KBM-7 (cell line): Measurements from ENCODE around the gene TCIRG1.
A peak's percentile ranks its signal among the peaks of the same experiment; 100 is the strongest.
"Not testable (repeated sequence)": the region's sequence is repeated elsewhere in the genome, so short reads cannot be mapped to it uniquely, and the experiment has no call there.

Experiments used
- DNase-seq: peaks from one replicate; pipeline ENCODE4 v3.0.0-alpha.2; 2015
- in situ Hi-C: fragments of 300-500 bp; cut with MboI; formaldehyde crosslinking; loops from 2 replicates; pipeline ENCODE4 v1.14.3; 2020; ENCODE audit warnings: low sequenced_read_pairs, low pct_unique_long_range_greater_than_20kb, mixed read lengths

Gene TCIRG1

DNA sequence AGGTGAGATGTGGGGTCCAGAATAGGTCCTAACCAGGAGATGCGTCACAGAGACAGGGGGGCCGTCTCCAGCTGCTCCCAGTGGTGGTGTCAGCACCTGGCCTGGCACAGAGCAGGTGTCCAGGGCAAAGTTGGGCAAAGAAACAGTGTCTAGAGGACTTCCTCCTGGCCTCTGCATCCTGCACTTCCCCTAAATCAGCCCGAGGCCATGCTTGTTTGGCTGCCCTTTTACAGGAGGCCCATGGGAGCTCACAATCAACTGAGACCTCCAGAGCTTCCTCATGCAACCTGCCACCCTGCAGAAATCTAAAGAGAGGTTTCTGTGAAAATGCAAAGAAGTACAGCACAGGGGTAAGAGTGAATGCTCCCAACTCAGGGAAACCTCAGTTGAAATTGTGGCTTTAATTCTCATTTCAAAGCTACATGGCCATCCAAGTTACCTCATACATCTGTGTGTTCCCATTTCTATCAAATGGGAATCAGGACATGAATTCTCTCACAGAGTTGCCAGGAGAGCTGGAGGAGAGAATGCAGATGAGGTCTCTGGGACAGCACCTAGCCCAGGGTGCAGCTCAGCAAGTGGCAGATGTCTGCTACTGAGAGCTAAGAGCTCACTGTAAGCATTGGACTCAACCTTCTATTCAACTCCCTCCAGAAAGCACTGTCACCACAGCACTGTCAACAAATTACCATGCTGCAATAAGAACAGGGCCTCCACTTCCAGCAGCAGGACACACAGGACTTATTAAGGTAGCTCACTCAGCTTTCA is 32.6 kb downstream of the TCIRG1 start:
- in situ Hi-C loops: no loop called here
- DNase-seq: no peak

DNA sequence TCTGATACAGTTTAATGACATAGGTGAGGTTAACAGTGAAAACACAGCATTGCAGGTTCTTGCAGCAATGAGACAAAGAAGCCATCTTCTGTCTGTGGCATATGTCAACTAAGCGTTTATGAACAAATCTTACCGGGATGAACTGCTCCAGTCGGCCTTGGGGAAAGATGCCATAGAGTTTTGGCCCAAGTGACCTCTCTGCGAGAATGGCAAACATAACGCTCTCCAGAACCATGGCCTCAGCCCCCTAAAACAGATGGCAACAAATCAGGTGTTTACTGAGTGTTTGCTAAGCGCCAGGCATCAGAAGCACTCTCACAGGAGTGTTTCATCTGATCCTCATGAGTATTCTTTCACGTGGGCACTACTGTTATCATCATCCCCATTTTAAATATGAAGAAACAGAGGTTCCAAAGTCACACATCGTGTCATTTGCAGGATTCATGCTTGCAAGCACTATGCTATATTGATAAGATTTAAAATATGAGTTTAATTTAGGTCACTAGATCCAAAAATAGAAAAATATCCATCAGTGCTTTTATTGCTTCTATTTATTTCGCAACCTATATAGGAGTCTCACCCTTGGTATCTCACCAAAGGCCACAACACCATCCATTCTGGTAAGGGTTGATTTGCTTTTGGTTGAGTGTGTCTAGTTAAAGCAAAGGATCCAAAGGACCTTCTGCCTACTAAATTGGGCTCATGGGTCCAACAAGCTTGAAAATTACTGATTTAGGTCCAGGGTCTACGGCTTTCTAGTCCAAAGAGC is 35.9 kb downstream of the TCIRG1 start:
- in situ Hi-C loops: no loop called here
- no peak for DNase-seq

DNA sequence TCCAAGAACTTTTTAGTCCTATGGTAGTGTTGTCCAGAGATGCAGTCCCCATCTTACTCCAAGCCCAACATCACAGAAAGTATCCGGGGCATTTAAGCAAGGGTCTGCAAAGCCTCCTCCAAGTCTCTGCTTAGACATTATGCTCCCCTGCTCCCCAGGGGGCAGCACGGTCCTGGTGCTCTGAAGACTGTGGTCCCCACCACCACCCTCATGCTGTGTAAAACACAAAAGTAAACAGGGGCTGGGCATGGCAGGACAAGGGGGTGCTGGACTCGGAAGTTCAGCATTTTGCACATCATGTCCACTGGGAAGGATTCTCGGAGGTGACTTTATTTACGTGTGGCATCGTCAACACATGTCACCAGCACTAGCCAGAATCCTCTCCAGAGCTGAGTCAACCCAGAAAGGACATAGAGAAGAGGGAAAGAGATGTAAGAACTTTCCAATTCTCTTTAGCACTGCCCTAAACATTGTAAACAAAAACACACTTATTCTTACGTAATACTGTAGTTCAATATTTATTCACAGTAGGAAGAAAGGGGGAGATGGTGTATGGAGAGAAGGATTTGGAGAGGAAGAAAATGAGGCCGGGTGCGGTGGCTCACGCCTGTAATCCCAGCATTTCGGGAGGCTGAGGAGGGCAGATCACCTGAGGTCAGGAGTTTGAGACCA is 37.7 kb downstream of the TCIRG1 start:
- DNase-seq: no peak
- in situ Hi-C loops: no loop called here

DNA sequence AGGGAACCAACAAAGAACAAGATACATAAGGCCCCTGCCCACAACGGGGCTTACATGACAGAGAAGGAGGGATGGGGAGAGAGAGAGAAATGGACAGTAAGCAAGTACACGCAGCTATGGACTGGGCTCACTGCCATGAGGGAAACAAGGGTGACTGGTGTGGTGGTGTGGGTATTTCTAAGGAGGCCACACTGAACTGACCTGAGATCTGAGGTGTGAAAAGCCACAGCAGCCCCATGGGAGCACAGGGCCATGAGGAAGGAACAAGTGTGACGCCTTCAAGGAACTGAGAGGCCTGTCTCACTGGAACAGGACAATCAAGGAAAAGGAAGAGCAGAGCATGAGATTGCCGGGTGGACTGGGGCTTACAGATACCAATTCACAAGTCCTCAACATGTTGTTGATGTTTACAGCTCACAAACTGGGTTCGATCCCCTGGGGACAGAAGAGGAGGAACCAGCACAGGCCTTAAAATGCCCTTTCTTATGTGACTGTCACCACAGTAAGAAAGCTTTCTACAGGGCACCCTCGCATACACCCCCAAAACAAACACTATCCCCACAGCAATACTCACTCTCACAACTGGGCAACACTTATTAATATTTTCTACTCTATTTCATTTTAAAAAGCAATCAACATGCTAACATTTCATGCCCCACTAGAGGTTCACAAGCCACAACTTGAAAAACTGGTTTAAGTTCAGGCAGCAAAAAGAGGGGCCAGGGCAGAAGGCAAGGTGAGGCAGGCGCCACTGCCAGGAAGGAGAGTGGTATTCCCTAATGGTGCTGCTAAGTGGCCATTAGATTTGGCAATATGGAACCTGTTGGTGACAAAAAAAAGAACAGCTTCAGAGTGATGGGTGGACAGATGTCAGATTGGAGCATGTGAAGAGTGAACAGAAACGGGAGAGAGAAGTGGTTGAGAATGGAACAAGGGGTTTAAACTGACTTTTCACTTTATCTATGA is 39.1 kb downstream of the TCIRG1 start:
- in situ Hi-C loops: no loop called here
- no peak for DNase-seq

DNA sequence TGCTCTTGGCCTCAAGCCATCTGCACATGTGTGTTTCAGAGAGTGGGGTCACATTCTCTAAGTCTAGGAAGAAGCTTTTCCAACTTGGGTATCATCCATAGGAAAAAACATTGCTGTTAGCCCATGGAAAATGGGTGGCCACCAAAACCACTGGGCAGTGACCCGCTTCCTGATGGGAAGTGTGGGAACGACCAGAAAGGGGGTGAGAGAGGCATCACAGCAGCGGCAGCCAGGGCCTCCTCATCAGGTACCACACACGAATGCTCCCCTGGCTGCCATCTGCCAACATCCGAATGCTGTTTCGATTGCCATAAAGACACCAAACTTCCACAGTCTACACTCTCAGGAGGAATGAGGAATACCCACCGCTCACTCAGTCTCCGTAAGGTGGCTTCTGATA is 42.0 kb downstream of the TCIRG1 start:
- no peak for DNase-seq
- in situ Hi-C loops: no loop called here

DNA sequence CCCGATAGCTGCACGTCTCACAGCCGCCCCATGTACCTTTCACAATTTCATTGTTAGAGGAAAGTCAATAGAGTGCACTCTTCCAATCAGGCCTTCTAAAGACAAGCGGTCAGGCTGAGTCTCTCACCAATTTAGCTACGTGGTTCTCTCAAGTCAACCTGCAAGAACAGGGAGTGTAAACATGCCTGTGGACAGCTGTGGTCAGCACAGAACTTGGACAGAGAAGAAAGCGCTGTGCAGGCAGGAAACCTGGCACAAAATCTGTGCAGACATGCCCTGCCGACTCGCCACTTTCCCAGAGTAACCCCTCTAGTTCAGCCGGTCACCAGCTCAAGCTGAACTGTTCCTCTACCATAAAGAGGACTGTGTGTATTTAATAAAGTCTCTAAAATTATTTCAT is 42.9 kb downstream of the TCIRG1 start:
- DNase-seq: no peak
- in situ Hi-C loops: no loop called here

DNA sequence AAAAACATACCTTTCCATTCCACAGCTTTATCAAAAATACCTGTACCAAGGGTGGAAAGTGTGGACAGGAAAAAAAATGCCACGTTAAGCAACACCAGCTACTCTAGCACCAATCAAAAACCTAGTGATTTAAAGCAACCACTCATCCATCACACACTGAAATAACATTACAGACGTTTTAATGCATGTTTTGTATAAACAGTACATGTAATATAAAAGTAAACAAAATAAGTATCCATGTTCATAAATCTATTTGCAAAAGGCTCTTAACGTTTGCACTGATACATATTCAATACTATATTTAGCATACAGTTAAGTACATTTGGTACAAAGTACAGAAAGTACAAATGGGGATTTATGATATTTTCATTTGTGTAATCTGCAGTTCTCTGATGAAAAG is 43.7 kb downstream of the TCIRG1 start:
- no peak for DNase-seq
- in situ Hi-C loops: no loop called here

DNA sequence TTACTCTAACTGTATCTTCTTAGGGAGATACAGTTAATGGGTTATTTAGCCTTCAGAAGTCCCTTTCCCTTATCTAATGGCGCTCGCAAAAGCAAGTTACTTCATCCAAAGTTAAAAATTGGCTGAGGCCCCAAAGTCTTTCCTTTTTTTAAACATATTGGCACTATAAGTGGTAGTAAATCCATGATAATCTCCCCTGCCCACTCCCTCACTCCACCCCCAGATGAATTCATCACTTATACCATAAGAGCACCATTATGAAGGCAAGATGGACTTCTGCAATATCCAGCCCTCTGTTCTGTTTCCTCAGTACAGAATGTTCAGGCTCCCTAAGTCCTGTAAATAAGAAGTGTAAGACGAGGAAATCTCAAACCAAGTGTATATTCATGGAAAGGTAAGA is 44.7 kb downstream of the TCIRG1 start:
- DNase-seq: no peak
- in situ Hi-C loops: no loop called here

DNA sequence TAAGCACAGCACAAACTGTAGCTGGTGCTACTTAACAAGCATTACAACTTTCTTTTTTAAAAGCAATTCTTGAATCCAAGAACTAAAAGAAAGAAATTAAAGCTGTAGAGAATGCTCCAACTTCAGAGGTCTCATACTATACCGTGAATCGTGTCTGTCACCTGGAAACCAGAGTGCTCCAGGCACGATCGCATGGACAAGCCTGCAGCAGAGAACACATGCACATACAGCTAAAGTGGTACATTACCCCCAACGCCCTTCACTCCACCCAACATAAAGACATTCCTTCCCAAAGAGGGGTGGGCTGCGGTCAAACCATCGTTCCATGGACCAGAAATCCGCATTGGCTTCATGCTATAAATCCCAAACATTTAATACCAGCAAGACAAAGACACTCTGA is 50.9 kb downstream of the TCIRG1 start:
- DNase-seq: no peak
- in situ Hi-C loops: no loop called here

DNA sequence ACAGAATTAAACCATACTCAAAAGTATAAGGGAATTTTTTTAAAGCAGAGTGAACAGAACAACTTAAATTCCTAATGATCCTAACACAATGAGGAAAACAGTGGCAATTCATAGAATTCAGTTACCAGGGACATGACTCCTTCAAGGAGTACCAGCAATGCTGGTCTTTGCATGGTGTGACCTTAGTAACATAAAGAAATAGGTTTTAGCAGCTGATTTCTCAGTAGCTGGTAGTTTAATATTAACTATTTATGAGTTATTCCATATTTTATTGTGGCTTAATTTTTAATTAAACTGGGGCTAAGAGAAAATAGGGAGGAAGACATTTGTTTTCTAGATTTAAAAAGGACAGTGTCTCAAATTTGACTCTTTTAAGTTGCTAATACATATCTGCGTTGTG is 51.5 kb downstream of the TCIRG1 start:
- no peak for DNase-seq
- in situ Hi-C loops: no loop called here

DNA sequence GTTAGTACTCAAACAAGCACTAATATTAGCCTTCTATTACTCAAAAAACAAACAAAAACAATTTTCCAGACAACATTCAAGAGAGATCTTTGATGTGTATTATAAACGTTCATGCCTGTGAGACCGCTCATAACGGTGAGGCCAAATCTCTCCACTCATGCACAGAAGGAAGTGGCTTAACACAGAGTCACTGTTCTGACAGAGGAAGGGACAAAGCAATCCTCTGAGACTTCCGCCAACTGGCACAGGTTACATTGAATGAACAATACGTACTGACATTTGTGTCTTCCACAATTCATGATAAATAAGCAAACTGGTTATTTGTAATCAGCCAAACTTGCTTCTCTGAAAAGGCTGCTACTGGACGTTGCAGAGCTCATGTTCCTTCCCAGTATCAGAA is 51.9 kb downstream of the TCIRG1 start:
- in situ Hi-C loops: no loop called here
- peak; percentile 49 for DNase-seq

DNA sequence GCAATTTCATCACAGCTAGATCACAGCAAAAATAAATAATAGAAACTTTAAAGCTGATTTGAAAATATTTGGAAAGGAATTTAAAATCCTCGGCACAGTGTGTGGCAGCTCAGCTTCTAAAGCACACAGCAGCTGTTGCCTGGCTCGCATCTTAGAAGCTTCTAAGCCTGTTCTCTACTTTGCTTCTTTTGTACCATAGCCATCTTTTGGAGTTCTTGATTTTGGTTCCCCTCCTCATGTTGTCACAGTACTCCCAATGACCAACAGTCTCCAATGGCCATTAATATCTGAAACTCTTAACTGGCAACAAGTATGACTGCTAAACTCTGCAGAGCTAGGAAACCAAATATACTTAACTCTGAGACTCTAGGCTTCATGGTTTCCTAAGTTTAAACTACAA is 53.6 kb downstream of the TCIRG1 start:
- in situ Hi-C loops: no loop called here

DNA sequence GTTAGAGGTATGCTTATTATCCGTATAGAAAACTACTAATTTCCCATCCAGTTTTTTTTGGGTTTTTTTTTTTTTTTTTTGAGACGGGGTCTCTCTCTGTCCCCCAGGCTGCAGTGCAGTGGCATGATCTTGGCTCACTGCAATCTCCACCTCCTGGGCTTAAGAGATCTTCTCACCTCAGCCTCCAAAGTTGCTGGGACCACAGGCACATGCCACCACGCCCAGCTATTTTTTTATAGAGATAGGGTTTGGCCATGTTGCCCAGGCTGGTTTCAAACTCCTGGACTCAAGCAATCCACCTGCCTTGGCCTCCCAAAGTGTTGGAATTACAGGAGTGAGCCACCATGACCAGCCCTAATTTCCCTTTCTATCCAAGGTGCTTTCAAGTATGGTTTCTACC is 54.1 kb downstream of the TCIRG1 start:
- in situ Hi-C loops, DNase-seq: not testable (repeated sequence)

More for the DNA sequence above, 53.6 kb downstream of the TCIRG1 start:
- no peak for DNase-seq

DNA sequence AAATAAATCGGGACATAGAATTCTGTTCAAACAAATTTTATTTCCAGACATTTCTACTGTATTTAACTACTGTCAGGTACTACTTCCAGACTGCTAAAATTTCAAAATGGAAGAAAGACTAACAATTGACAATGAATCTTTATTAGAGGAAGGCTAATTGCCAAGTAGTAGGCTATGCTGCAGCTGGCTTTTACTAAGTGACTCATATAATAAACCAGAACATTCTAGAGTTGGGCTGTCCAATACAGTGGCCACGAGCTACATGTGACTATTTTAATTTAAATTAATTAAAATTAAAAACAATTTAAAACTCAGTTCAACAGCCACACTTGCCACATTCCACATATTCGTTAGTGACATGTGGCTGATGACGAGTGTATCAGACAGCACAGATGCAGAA is 54.7 kb downstream of the TCIRG1 start:
- in situ Hi-C loops: no loop called here
- no peak for DNase-seq

DNA sequence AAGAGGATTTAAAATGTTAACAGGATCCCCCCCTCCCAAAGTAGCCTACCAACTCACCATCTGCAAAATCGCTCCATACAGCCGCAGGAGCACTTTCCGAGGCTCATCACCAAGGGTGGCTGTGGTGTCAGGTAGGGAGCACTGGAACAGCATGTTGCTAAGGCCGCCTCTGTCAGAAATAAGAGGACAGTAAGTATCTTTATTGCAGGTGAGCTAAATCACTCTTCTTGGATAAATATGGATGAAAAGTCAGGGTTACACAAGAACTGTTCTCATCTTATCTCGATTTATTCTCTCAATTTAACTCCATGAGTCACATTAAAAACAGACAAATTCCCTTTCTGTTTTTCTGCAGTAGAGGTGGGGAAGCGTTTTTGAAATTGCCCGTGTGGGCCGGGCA is 58.1 kb downstream of the TCIRG1 start:
- no peak for DNase-seq
- in situ Hi-C loops: no loop called here

DNA sequence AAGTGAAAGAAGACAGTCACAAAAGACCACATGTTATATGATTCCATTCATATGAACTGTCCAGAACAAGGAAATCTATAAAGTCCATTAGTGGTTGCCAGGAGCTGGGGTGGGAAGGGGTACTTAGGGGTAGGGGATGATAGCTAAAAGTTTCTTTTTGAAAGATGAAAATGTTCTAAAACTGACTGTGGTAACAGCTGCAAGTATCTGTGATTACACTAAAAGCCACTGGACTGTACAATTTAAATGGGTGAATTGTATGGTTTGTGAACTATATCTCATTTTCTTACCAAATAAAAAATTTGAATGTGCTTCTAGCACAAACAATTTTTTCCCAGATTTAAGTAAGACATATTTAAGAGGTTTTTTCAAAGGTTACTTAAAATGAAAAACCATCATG is 60.2 kb downstream of the TCIRG1 start:
- in situ Hi-C loops: no loop called here
- DNase-seq: no peak

DNA sequence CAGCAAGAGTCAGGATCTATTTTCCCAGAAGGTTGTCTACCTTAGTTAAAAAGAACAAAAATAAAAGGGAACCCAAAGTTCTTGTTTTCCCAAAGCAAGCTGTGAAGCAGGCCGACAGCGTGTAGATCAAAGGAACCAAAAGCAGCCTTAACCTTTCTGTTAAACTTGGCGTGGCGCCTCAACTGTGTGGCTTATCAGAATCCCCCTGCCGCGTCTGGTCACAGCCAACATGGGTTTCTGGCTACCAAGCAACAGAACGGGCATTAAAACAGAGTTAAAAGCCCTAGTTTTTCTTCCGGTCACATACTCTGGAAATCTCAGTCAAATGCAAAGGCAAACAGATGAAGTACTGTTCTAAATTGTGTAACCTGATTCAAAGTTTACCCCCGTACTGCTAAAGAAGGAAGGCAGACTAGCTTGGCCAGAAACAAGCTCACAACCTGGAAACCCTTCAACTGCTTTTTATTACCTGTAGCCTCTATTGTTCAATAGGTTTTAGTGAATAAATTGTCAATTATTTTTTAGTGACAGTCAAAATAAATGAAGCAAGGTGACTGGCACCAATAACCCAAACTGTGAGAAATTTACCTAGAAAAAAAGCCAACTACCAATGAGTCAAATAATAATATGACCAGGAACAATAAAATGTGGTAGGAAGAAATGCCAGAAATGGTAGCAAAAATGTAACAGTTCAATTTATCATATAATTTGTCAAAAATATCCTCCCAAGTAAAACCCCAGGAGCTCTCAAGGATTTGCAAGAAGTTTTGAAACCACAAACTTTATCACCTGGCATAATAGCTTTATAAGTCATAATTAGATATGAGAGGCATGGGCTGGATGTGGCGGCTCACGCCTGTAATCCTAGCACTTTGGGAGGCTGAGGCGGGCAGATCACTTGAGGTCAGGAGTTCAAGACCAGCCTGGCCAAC is 60.9 kb downstream of the TCIRG1 start:
- DNase-seq: peak; percentile 52
- in situ Hi-C loops: no loop called here
